Calu3 (cell line): ENCODE data around the gene WRNIP1. TPM values are rescaled to one million over a fixed set of nuclear protein-coding genes. Genes with fewer than 3 reads are reported as not detected.
A peak's percentile ranks its signal among the peaks of the same experiment; 100 is the strongest.

Experiments used
- BruUV-seq: library from RNA; stranded (reverse); fragments of 400-500 nt; replicated peaks from 2 replicates; lab custom pipeline; 2021; lab: Mats Ljungman, UMichigan
- CTCF ChIA-PET: fragments of 300-600 bp; sonication (Branson Sonifier 250); formaldehyde crosslinking; loops from one replicate; lab custom pipeline; 2022; ENCODE audit warnings: antibody characterized with exemption; lab: Charles Lee
- DNase-seq: peaks from one replicate; pipeline ENCODE4 v3.0.0; 2022
- H3K27ac Mint-ChIP-seq: one replicate; pipeline ENCODE4 v1.8.0; 2022; ENCODE audit warnings: mixed read lengths; ENCODE audit not compliant: unreplicated experiment
- H3K27me3 Mint-ChIP-seq: one replicate; pipeline ENCODE4 v1.8.0; 2022; ENCODE audit warnings: mixed read lengths; ENCODE audit not compliant: unreplicated experiment
- H3K36me3 Mint-ChIP-seq: one replicate; pipeline ENCODE4 v1.8.0; 2022; ENCODE audit warnings: mild to moderate bottlenecking, moderate library complexity, mixed read lengths; ENCODE audit not compliant: insufficient read depth, unreplicated experiment
- H3K4me1 Mint-ChIP-seq: one replicate; pipeline ENCODE4 v1.8.0; 2022; ENCODE audit warnings: mild to moderate bottlenecking, low read depth, mixed read lengths; ENCODE audit not compliant: unreplicated experiment
- H3K4me3 Mint-ChIP-seq: one replicate; pipeline ENCODE4 v1.8.0; 2022; ENCODE audit warnings: mild to moderate bottlenecking, low read depth, moderate library complexity, mixed read lengths; ENCODE audit not compliant: unreplicated experiment
- H3K9me3 Mint-ChIP-seq: one replicate; pipeline ENCODE4 v1.8.0; 2022; ENCODE audit warnings: low read depth, mixed read lengths; ENCODE audit not compliant: unreplicated experiment
- CTCF ChIP-seq: fragments of 200-600 bp; IDR thresholded peaks from one replicate; pipeline ENCODE4 v1.8.0; 2022; ENCODE audit warnings: antibody characterized with exemption; ENCODE audit not compliant: unreplicated experiment
- intact Hi-C: fragments of 100-400 bp; cut with micrococcal nuclease; formaldehyde crosslinking; loops from one replicate; pipeline ENCODE4 v1.10.0; 2022; ENCODE audit not compliant: unreplicated experiment
- total RNA-seq: library from RNA; stranded (reverse); gene quantifications from 2 replicates; pipeline ENCODE4 v1.2.3, GENCODE V29; 2022

The WRNIP1 gene
- total RNA-seq, 1 experiment from 2014 or later: 41.4 TPM

GRCh38 chr6:2786269-2786668 lies 21.1 kb downstream of the WRNIP1 start:
- no peak for TF ChIP-seq CTCF
- H3K27me3 Mint-ChIP-seq: no peaks in the 10 kb centered on the region
- H3K27ac Mint-ChIP-seq: no peak overlapping the region
- peaks cover 12% of the 10 kb centered on the region for H3K4me1 Mint-ChIP-seq
- DNase-seq: no peak
- H3K36me3 Mint-ChIP-seq: peaks cover 18% of the 10 kb centered on the region
- no TSS peak for BruUV-seq
- no peak overlapping the region for H3K4me3 Mint-ChIP-seq
- CTCF ChIA-PET: no interaction called here
- intact Hi-C loops: no loop called here
- H3K9me3 Mint-ChIP-seq: no peaks in the 10 kb centered on the region

- intact Hi-C loops: loop anchor here (1.0 to 5.0 kb wide), 3 partner anchors 49 to 141 kb away; no protein-coding TSS in a partner anchor
- H3K4me1 Mint-ChIP-seq: peaks cover 17% of the 10 kb centered on the region
- TF ChIP-seq CTCF: peak; percentile 50
- CTCF ChIA-PET: interaction anchor here (0.6 to 1.9 kb wide), 16 partner anchors 27 to 613 kb away, joined by 3 to 21 read pairs (median 6); partner anchors contain the start of gene SERPINB1
- DNase-seq: peak; percentile 67
- H3K27ac Mint-ChIP-seq: peak overlapping the region; percentile 79
- H3K4me3 Mint-ChIP-seq: no peak overlapping the region
- no peaks in the 10 kb centered on the region for H3K27me3 Mint-ChIP-seq
- TSS peak; percentile 94 for BruUV-seq
- peaks cover 16% of the 10 kb centered on the region for H3K36me3 Mint-ChIP-seq
- H3K9me3 Mint-ChIP-seq: no peaks in the 10 kb centered on the region
These were observed 25.6 kb downstream of the WRNIP1 start for GRCh38 chr6:2790588-2791449.

- H3K4me3 Mint-ChIP-seq: no peak overlapping the region
- H3K9me3 Mint-ChIP-seq: no peaks in the 10 kb centered on the region
- no peak for DNase-seq
- intact Hi-C loops: loop anchor here (5.0 kb wide), 2 partner anchors 121 to 141 kb away; no protein-coding TSS in a partner anchor
- BruUV-seq: no TSS peak
- peak overlapping the region; percentile 53 for H3K27ac Mint-ChIP-seq
- CTCF ChIA-PET: interaction anchor here (0.6 to 1.9 kb wide), 17 partner anchors 26 to 614 kb away, joined by 3 to 21 read pairs (median 5); partner anchors contain the start of gene SERPINB1
- peaks cover 17% of the 10 kb centered on the region for H3K4me1 Mint-ChIP-seq
- peaks cover 16% of the 10 kb centered on the region for H3K36me3 Mint-ChIP-seq
- TF ChIP-seq CTCF: no peak
- H3K27me3 Mint-ChIP-seq: no peaks in the 10 kb centered on the region
These were observed 26.3 kb downstream of the WRNIP1 start for GRCh38 chr6:2791450-2791974.

GRCh38 chr6:2792330-2793110 lies 27.3 kb downstream of the WRNIP1 start:
- peaks cover 17% of the 10 kb centered on the region for H3K4me1 Mint-ChIP-seq
- no peak for TF ChIP-seq CTCF
- H3K4me3 Mint-ChIP-seq: no peak overlapping the region
- H3K27me3 Mint-ChIP-seq: no peaks in the 10 kb centered on the region
- no peaks in the 10 kb centered on the region for H3K9me3 Mint-ChIP-seq
- DNase-seq: no peak
- intact Hi-C loops: loop anchor here (5.0 kb wide), 2 partner anchors 120 to 140 kb away; no protein-coding TSS in a partner anchor
- CTCF ChIA-PET: interaction anchor here (0.7 to 1.9 kb wide), 7 partner anchors 49 to 197 kb away, joined by 3 to 21 read pairs (median 8); partner anchors contain the start of gene SERPINB1
- BruUV-seq: no TSS peak
- H3K36me3 Mint-ChIP-seq: peaks cover 16% of the 10 kb centered on the region
- no peak overlapping the region for H3K27ac Mint-ChIP-seq
